SH-SY5Y (cell line): ENCODE results near the gene IGHMBP2.

Source experiments
- GATA2 ChIP-seq: IDR thresholded peaks from 2 replicates; pipeline ENCODE4 v1.6.1; 2011; ENCODE audit warnings: mild to moderate bottlenecking, low read depth, low read length
- GATA3 ChIP-seq: IDR thresholded peaks from 2 replicates; pipeline ENCODE4 v1.6.1; 2011; ENCODE audit warnings: low read depth, mild to moderate bottlenecking, low read length, moderate library complexity

GRCh38 chr11:68891351-68891948, 12.2 kb upstream of the IGHMBP2 start:
- TF ChIP-seq GATA2 (no peak), GATA3 (no peak)
